ENCODE results near the gene GNA12. TPM values are rescaled to one million over a fixed set of nuclear protein-coding genes. Genes with fewer than 3 reads are reported as not detected.

Gene GNA12
- total and polyA plus RNA-seq, 11 donors = 10.7 to 56.5 (median 34.9) TPM

- 65 to 85% (median 74%) methylated on average over 12 of the region's 12 CpGs for WGBS, 4 donors
- no peak overlapping the region for H3K4me3 ChIP-seq
- DNase-seq (peak in 1 of 5 donors; percentile 16), ATAC-seq (no peak)
- H3K4me1 ChIP-seq = peaks cover 0 to 69% (median 40%) of the 10 kb centered on the region in 12 donors
- no peak for TF ChIP-seq POLR2A (IDR thresholded peaks at IDR 0.05)
- TF ChIP-seq, protein P1, sequence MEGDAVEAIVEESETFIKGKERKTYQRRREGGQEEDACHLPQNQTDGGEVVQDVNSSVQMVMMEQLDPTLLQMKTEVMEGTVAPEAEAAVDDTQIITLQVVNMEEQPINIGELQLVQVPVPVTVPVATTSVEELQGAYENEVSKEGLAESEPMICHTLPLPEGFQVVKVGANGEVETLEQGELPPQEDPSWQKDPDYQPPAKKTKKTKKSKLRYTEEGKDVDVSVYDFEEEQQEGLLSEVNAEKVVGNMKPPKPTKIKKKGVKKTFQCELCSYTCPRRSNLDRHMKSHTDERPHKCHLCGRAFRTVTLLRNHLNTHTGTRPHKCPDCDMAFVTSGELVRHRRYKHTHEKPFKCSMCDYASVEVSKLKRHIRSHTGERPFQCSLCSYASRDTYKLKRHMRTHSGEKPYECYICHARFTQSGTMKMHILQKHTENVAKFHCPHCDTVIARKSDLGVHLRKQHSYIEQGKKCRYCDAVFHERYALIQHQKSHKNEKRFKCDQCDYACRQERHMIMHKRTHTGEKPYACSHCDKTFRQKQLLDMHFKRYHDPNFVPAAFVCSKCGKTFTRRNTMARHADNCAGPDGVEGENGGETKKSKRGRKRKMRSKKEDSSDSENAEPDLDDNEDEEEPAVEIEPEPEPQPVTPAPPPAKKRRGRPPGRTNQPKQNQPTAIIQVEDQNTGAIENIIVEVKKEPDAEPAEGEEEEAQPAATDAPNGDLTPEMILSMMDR (IDR thresholded peaks at IDR 0.05) = no peak
- intact Hi-C loops (cut with DNase I) = no loop called here
- H3K27me3 ChIP-seq = no peaks in the 10 kb centered on the region
- peaks cover 0 to 16% (median 0%) of the 10 kb centered on the region in 9 donors for H3K36me3 ChIP-seq
- peak overlapping the region in 1 of 12 donors; percentile 15 for H3K27ac ChIP-seq
- peaks cover 0 to 7% (median 0%) of the 10 kb centered on the region in 12 donors for H3K9me3 ChIP-seq
These were observed 130.1 kb downstream of the GNA12 start for GRCh38 chr7:2713978-2714377.

- Histone ChIP-seq H3K4me3 (no peak overlapping the region), H3K27me3 (no peaks in the 10 kb centered on the region), H3K27ac (peak overlapping the region in 3 of 12 donors; percentile 15 to 42 (median 24)), H3K4me1 (peaks cover 0 to 69% (median 40%) of the 10 kb centered on the region in 12 donors), H3K9me3 (peaks cover 0 to 7% (median 0%) of the 10 kb centered on the region in 12 donors), H3K36me3 (peaks cover 0 to 12% (median 0%) of the 10 kb centered on the region in 9 donors)
- DNase-seq (peak in 3 of 5 donors; percentile 61 to 68 (median 67)), ATAC-seq (peak; percentile 65 to 73 (median 68))
- no peak for TF ChIP-seq POLR2A (IDR thresholded peaks at IDR 0.05)
- TF ChIP-seq, protein P1 (IDR thresholded peaks at IDR 0.05) = peak in 11 of 12 donors; percentile 5 to 63 (median 26)
- intact Hi-C loops (cut with DNase I) = no loop called here
- WGBS, 4 donors = 24 to 33% (median 28%) methylated on average over 8 to 13 of the region's 13 CpGs
These were observed 130.7 kb downstream of the GNA12 start for GRCh38 chr7:2713370-2713769.

GRCh38 chr7:2711895-2712675, 132.0 kb downstream of the GNA12 start:
- DNase-seq (peak in 1 of 5 donors; percentile 27), ATAC-seq (no peak)
- no peak overlapping the region for H3K4me3 ChIP-seq
- no peak overlapping the region for H3K27ac ChIP-seq
- intact Hi-C loops (cut with DNase I) = no loop called here
- no peaks in the 10 kb centered on the region for H3K27me3 ChIP-seq
- H3K9me3 ChIP-seq = peaks cover 0 to 7% (median 0%) of the 10 kb centered on the region in 12 donors
- peaks cover 0 to 57% (median 31%) of the 10 kb centered on the region in 12 donors for H3K4me1 ChIP-seq
- TF ChIP-seq, protein P1 (IDR thresholded peaks at IDR 0.05) = no peak
- TF ChIP-seq POLR2A (IDR thresholded peaks at IDR 0.05) = no peak
- 75 to 88% (median 83%) methylated on average over 12 to 25 of the region's 25 CpGs for WGBS, 4 donors
- peaks cover 0 to 6% (median 0%) of the 10 kb centered on the region in 9 donors for H3K36me3 ChIP-seq

GRCh38 chr7:2710901-2711551, 133.1 kb downstream of the GNA12 start:
- WGBS, 4 donors = 57 to 71% (median 63%) methylated on average over 4 of the region's 4 CpGs
- Histone ChIP-seq H3K27ac (no peak overlapping the region), H3K27me3 (no peaks in the 10 kb centered on the region), H3K9me3 (peaks cover 0 to 7% (median 0%) of the 10 kb centered on the region in 12 donors), H3K4me1 (peaks cover 0 to 46% (median 24%) of the 10 kb centered on the region in 12 donors), H3K4me3 (no peak overlapping the region), H3K36me3 (peaks cover 0 to 6% (median 0%) of the 10 kb centered on the region in 9 donors)
- ATAC-seq (no peak), DNase-seq (peak in 1 of 5 donors; percentile 17)
- TF ChIP-seq POLR2A (IDR thresholded peaks at IDR 0.05) = no peak
- TF ChIP-seq, protein P1 (IDR thresholded peaks at IDR 0.05) = no peak
- intact Hi-C loops (cut with DNase I) = no loop called here
